ENCODE data around the gene TGFA.

Gene TGFA

GRCh38 chr2:70529610-70530009 lies 24.0 kb downstream of the TGFA start:
- in situ Hi-C loops (cut with MboI; ENCODE audit: low sequenced_read_pairs, unreplicated experiment), result no loop called here

DNA sequence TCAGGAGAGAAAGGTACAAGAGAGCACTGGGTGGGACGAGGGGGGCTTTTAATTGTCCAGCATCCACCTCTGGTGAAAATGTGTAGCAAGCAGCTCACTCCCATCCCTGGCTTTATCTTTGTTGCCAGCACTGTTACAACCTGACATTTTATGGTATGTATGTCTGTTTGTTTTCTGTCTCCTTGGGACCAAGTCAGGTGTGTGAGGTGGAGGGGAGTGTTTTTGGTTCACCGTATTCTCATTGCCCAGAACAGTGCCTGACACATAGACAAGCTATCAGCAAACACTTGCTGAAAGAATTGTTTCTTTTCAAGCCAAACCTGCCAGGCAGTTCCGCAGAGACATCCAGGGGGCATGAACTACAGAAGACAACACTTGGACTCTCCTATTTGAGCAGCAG lies 24.7 kb downstream of the TGFA start:
- no peak for TF ChIP-seq CTCF (IDR thresholded peaks at IDR 0.05; ENCODE audit: borderline replicate concordance, control extremely low read depth, extremely low read depth, insufficient read depth, missing control alignments)
- DNase-seq (ENCODE audit: low spot score), result no peak
- in situ Hi-C loops (cut with MboI; ENCODE audit: low sequenced_read_pairs, unreplicated experiment), result no loop called here

More at GRCh38 chr2:70529610-70530009, 24.0 kb downstream of the TGFA start:
- TF ChIP-seq CTCF (IDR thresholded peaks at IDR 0.05; ENCODE audit: borderline replicate concordance, control extremely low read depth, extremely low read depth, insufficient read depth, missing control alignments), result no peak
- DNase-seq (ENCODE audit: low spot score), result no peak

GRCh38 chr2:70528276-70528675 lies 25.4 kb downstream of the TGFA start:
- no peak for TF ChIP-seq CTCF (IDR thresholded peaks at IDR 0.05; ENCODE audit: borderline replicate concordance, control extremely low read depth, extremely low read depth, insufficient read depth, missing control alignments)
- DNase-seq (ENCODE audit: low spot score), result no peak

DNA sequence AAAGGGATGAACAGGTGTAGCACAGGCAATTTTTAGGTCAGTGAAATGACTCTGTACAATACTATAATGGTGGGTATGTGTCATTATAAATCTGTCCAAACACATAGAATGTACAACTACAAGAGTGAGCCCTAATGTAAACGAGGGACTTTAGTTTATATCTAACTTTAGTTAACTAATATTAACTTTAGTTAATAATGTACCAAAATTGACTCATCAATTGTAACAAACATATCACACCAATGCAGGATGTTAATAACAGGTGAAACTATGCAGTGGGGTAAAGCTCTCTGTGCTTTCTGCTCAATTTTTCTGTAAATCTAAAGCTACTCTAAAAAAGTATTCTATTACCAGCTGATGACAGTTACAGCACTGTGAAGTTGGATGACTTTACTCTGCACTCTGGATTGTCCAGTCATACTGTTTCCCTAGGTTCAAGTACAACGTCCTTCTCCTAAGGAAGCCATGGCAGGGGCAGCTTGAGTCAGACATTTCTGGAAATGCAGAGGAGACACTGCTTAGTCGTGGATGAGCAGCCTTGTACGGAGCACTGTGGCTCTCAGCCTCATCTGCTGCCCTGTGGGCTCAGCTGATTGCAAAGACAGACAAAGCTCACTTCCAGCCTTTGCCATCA lies 26.1 kb downstream of the TGFA start:
- in situ Hi-C loops (cut with MboI; ENCODE audit: low sequenced_read_pairs, unreplicated experiment), result no loop called here
- no peak for TF ChIP-seq CTCF (IDR thresholded peaks at IDR 0.05; ENCODE audit: borderline replicate concordance, control extremely low read depth, extremely low read depth, insufficient read depth, missing control alignments)
- DNase-seq (ENCODE audit: low spot score), result no peak

More at GRCh38 chr2:70528276-70528675, 25.4 kb downstream of the TGFA start:
- in situ Hi-C loops (cut with MboI; ENCODE audit: low sequenced_read_pairs, unreplicated experiment), result no loop called here

DNA sequence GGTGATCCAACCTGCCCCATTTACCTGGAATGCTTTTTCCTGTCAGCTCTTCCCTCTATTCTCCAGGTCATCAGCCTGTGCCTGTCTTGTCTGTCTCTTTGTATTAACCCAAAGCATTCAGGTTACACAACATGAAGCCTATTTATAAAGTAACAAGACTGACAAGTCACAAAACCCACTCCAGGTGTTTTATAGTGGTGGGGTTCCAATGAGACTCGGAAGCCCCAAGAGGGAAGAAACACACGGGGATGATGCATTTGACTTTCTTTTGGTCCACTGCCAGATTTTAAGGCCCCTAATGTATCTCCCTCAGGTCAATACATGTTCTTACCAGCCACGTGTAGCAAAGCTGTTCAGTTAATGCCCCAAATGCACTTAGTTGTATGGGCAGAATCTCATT lies 27.5 kb downstream of the TGFA start:
- no peak for TF ChIP-seq CTCF (IDR thresholded peaks at IDR 0.05; ENCODE audit: borderline replicate concordance, control extremely low read depth, extremely low read depth, insufficient read depth, missing control alignments)
- no peak for DNase-seq (ENCODE audit: low spot score)

GRCh38 chr2:70525032-70525431 lies 28.6 kb downstream of the TGFA start:
- in situ Hi-C loops (cut with MboI; ENCODE audit: low sequenced_read_pairs, unreplicated experiment), result no loop called here
- no peak for TF ChIP-seq CTCF (IDR thresholded peaks at IDR 0.05; ENCODE audit: borderline replicate concordance, control extremely low read depth, extremely low read depth, insufficient read depth, missing control alignments)
- DNase-seq (ENCODE audit: low spot score), result no peak

More for the DNA sequence above, 27.5 kb downstream of the TGFA start:
- in situ Hi-C loops (cut with MboI; ENCODE audit: low sequenced_read_pairs, unreplicated experiment), result no loop called here
